Putamen (tissue), 1 donor: ENCODE measurements around the gene ELAVL1.
A peak's percentile ranks its signal among the peaks of the same experiment; 100 is the strongest.
"Not testable (repeated sequence)": the region's sequence is repeated elsewhere in the genome, so short reads cannot be mapped to it uniquely, and the experiment has no call there.

ENCODE experiments used
- DNase-seq: peaks from one replicate; pipeline ENCODE4 v3.0.0-alpha.2; 2016; ENCODE audit warnings: low spot score

Gene ELAVL1

GRCh38 chr19:8005534-8006256, at the start of gene ELAVL1:
Gene ELAVL1, minus strand, starts transcription at chr19:8005641. Its CDS starts 13,826 bp downstream, at chr19:7991815.
- peak; percentile 86 for DNase-seq

- DNase-seq: no peak
Observed at GRCh38 chr19:8054169-8054568, 48.7 kb upstream of the ELAVL1 start.

- no peak for DNase-seq
Observed at GRCh38 chr19:8052464-8052859, 47.0 kb upstream of the ELAVL1 start, which contains the start of gene CCL25. Gene CCL25, plus strand, starts transcription at chr19:8052760. Its CDS starts 290 bp downstream, at chr19:8053050.

GRCh38 chr19:8050274-8051096, 45.0 kb upstream of the ELAVL1 start:
- peak; percentile 44 for DNase-seq

- no peak for DNase-seq
Observed at GRCh38 chr19:8046569-8047165, 41.2 kb upstream of the ELAVL1 start.

- DNase-seq: no peak
Observed at GRCh38 chr19:8045872-8046568, 40.6 kb upstream of the ELAVL1 start.

GRCh38 chr19:8044018-8044417, 38.6 kb upstream of the ELAVL1 start:
- DNase-seq: no peak

GRCh38 chr19:8042900-8043299, 37.5 kb upstream of the ELAVL1 start:
- DNase-seq: no peak

- no peak for DNase-seq
Observed at GRCh38 chr19:8041531-8041931, 36.1 kb upstream of the ELAVL1 start.

- DNase-seq: no peak
Observed at GRCh38 chr19:8039231-8039630, 33.8 kb upstream of the ELAVL1 start.

- no peak for DNase-seq
Observed at GRCh38 chr19:8038815-8039214, 33.4 kb upstream of the ELAVL1 start.

- DNase-seq: no peak
Observed at GRCh38 chr19:8036434-8037099, 31.1 kb upstream of the ELAVL1 start.

GRCh38 chr19:8034178-8034525, 28.7 kb upstream of the ELAVL1 start:
- no peak for DNase-seq

- DNase-seq: not testable (repeated sequence)
Observed at GRCh38 chr19:8033287-8034177, 28.1 kb upstream of the ELAVL1 start.

GRCh38 chr19:8030960-8031359, 25.5 kb upstream of the ELAVL1 start:
- DNase-seq: no peak

- DNase-seq: no peak
Observed at GRCh38 chr19:8028951-8029491, 23.6 kb upstream of the ELAVL1 start.

GRCh38 chr19:8025316-8025715, 19.9 kb upstream of the ELAVL1 start:
- DNase-seq: no peak

- DNase-seq: not testable (repeated sequence)
Observed at GRCh38 chr19:8024256-8024655, 18.8 kb upstream of the ELAVL1 start.

GRCh38 chr19:8023371-8023770, 17.9 kb upstream of the ELAVL1 start:
- DNase-seq: no peak

GRCh38 chr19:8022275-8022674, 16.8 kb upstream of the ELAVL1 start:
- no peak for DNase-seq
